ENCODE results near the gene ZNF385D. TPM values are rescaled to one million over a fixed set of nuclear protein-coding genes. Genes with fewer than 3 reads are reported as not detected.

ZNF385D gene
- total and polyA plus RNA-seq, 5 donors from 2014 or later, result 2.7 TPM; not detected in 4

DNA sequence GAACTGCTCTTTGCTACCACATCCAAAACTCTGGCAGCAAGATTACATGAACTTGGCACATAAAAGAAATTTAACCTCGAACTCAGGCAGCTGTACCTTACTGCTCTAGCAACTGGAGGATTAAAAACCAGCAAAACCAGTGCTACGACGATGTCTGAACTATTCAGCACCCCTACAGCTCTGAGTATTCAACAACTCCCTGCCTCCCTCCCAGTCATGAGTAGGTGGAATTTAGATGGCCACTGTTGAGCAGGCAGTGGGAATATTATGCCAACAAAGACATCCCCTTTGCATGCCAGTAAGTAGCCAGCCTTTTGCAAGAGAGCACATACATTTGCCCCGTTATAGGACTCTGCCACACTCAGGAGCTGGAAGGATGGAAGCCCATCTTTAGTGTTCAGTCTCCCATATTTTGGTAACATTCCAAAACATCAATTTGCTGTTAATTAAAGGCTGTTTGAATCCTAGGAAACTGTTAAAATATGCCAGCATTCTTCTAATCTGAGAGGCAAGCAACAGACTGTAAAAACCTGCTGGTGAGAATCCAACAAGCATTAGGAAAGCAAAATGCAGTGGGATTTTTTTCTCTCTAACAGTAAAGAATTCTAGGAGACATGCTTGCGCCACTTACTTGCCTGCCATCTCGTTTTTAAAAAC, 85.4 kb downstream of the ZNF385D start:
- no peak for ATAC-seq (ENCODE audit: low read depth in 2 of 2)

DNA sequence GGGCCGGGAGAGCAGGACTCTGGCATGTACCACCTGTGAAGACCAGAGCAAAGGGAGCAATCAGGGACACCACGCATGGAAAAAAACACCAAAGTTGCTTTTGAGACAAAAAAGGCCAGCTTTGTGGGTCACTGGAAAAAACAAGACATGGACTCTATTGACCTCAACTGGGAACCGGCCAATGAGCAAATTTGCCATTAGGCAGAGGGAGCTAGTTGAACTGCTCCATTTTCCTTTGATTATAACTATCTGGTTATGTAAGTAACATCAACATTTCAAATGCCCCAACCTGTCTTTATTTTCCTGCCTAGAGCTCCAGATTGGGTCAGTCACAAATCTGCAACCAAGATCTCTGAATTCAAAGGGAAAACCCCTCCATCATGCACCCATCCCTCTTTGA, 86.0 kb downstream of the ZNF385D start:
- Histone ChIP-seq H3K9me3 (ENCODE audit: control insufficient read depth in 2 of 2, low read length in 2 of 2) (peaks cover 3% of the 10 kb centered on the region in 2 experiments), H3K36me3 (ENCODE audit: control insufficient read depth, insufficient read depth, low read length) (no peaks in the 10 kb centered on the region), H3K27ac (ENCODE audit: insufficient read depth, low read length, poor library complexity, severe bottlenecking) (no peak overlapping the region), H3K4me1 (ENCODE audit: control insufficient read depth, insufficient read depth, low read length, poor library complexity, severe bottlenecking) (no peaks in the 10 kb centered on the region), H3K27me3 (ENCODE audit: control insufficient read depth, insufficient read depth, low read length) (no peaks in the 10 kb centered on the region), H3K4me3 (ENCODE audit: low read depth, low read length) (no peak overlapping the region)
- no peaks in the 10 kb centered on the region for H3K27me3 Mint-ChIP-seq
- ATAC-seq (ENCODE audit: low read depth in 2 of 2) (no peak), DNase-seq (no peak)
- no peak overlapping the region for H3K27ac Mint-ChIP-seq
- no peaks in the 10 kb centered on the region for H3K4me1 Mint-ChIP-seq
- H3K36me3 Mint-ChIP-seq, result no peaks in the 10 kb centered on the region
- peaks cover 0 to 15% (median 6%) of the 10 kb centered on the region in 7 donors for H3K9me3 Mint-ChIP-seq
- H3K4me3 Mint-ChIP-seq, result no peak overlapping the region

More for the DNA sequence above, 85.4 kb downstream of the ZNF385D start:
- H3K4me1 ChIP-seq (ENCODE audit: control insufficient read depth, insufficient read depth, low read length, poor library complexity, severe bottlenecking), result no peaks in the 10 kb centered on the region
- H3K4me1 Mint-ChIP-seq, result no peaks in the 10 kb centered on the region
- H3K9me3 Mint-ChIP-seq, result peaks cover 0 to 15% (median 6%) of the 10 kb centered on the region in 7 donors
- no peak overlapping the region for H3K27ac Mint-ChIP-seq
- DNase-seq, result no peak
- H3K27me3 ChIP-seq (ENCODE audit: control insufficient read depth, insufficient read depth, low read length), result no peaks in the 10 kb centered on the region
- no peak overlapping the region for H3K4me3 Mint-ChIP-seq
- no peaks in the 10 kb centered on the region for H3K36me3 Mint-ChIP-seq
- no peaks in the 10 kb centered on the region for H3K36me3 ChIP-seq (ENCODE audit: control insufficient read depth, insufficient read depth, low read length)
- no peak overlapping the region for H3K27ac ChIP-seq (ENCODE audit: insufficient read depth, low read length, poor library complexity, severe bottlenecking)
- H3K27me3 Mint-ChIP-seq, result no peaks in the 10 kb centered on the region
- H3K9me3 ChIP-seq (ENCODE audit: control insufficient read depth in 2 of 2, low read length in 2 of 2), result peaks cover 3% of the 10 kb centered on the region in 2 experiments
- H3K4me3 ChIP-seq (ENCODE audit: low read depth, low read length), result no peak overlapping the region

DNA sequence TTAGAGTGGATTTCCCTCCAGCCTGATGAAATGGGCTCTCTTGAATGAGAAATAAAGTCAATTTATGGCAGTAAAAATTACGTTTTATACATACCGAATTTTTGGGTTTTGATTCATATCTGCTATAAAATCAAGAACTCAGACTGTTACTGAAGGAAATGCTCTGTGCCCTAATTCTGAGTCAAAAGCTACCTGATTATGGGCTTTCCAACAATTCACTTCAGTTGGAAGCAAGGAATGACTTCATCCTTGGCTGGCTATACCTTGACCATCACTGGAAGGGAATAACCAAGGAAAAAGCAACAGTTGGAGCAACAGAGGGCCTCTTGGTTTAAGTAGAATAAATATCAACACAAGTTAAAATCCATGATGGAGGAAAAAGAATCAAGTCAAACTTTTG, 88.6 kb downstream of the ZNF385D start:
- H3K4me1 ChIP-seq (ENCODE audit: control insufficient read depth, insufficient read depth, low read length, poor library complexity, severe bottlenecking), result no peaks in the 10 kb centered on the region
- no peaks in the 10 kb centered on the region for H3K4me1 Mint-ChIP-seq
- H3K9me3 Mint-ChIP-seq, result peaks cover 0 to 16% (median 6%) of the 10 kb centered on the region in 7 donors
- H3K4me3 ChIP-seq (ENCODE audit: low read depth, low read length), result no peak overlapping the region
- no peak for ATAC-seq (ENCODE audit: low read depth in 2 of 2)
- H3K36me3 ChIP-seq (ENCODE audit: control insufficient read depth, insufficient read depth, low read length), result no peaks in the 10 kb centered on the region
- H3K27ac Mint-ChIP-seq, result no peak overlapping the region
- no peak overlapping the region for H3K27ac ChIP-seq (ENCODE audit: insufficient read depth, low read length, poor library complexity, severe bottlenecking)
- H3K36me3 Mint-ChIP-seq, result no peaks in the 10 kb centered on the region
- H3K4me3 Mint-ChIP-seq, result no peak overlapping the region
- DNase-seq, result no peak
- no peaks in the 10 kb centered on the region for H3K27me3 ChIP-seq (ENCODE audit: control insufficient read depth, insufficient read depth, low read length)
- no peaks in the 10 kb centered on the region for H3K27me3 Mint-ChIP-seq
- peaks cover 2 to 3% of the 10 kb centered on the region in 2 experiments for H3K9me3 ChIP-seq (ENCODE audit: control insufficient read depth in 2 of 2, low read length in 2 of 2)

DNA sequence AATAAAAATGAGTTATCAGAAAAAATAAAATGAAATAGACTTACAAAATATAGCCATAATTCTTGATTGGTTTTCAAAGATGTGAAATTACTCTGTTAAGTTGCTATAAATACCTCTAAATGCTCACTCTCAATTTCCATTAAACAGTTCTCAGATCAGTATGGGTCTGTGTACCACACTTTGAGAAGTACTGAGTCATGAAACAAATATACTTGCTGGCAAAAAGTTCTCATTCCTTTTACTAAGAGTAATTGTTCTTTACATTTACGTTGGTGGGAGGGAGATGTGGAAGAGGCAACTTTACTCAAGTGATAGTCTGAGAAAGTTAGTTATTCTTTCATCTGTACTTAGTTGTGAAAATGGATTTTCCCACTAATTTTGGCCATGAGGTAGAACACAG, 96.3 kb downstream of the ZNF385D start:
- Mint-ChIP-seq H3K4me1 (no peaks in the 10 kb centered on the region), H3K27me3 (no peaks in the 10 kb centered on the region), H3K36me3 (no peaks in the 10 kb centered on the region), H3K27ac (no peak overlapping the region), H3K4me3 (no peak overlapping the region), H3K9me3 (peaks cover 0 to 8% (median 0%) of the 10 kb centered on the region in 7 donors)
- Histone ChIP-seq H3K36me3 (ENCODE audit: control insufficient read depth, insufficient read depth, low read length) (no peaks in the 10 kb centered on the region), H3K27me3 (ENCODE audit: control insufficient read depth, insufficient read depth, low read length) (no peaks in the 10 kb centered on the region), H3K27ac (ENCODE audit: insufficient read depth, low read length, poor library complexity, severe bottlenecking) (no peak overlapping the region), H3K4me1 (ENCODE audit: control insufficient read depth, insufficient read depth, low read length, poor library complexity, severe bottlenecking) (no peaks in the 10 kb centered on the region), H3K9me3 (ENCODE audit: control insufficient read depth in 2 of 2, low read length in 2 of 2) (no peaks in the 10 kb centered on the region), H3K4me3 (ENCODE audit: low read depth, low read length) (no peak overlapping the region)
- ATAC-seq (ENCODE audit: low read depth in 2 of 2), result no peak
- DNase-seq, result no peak

DNA sequence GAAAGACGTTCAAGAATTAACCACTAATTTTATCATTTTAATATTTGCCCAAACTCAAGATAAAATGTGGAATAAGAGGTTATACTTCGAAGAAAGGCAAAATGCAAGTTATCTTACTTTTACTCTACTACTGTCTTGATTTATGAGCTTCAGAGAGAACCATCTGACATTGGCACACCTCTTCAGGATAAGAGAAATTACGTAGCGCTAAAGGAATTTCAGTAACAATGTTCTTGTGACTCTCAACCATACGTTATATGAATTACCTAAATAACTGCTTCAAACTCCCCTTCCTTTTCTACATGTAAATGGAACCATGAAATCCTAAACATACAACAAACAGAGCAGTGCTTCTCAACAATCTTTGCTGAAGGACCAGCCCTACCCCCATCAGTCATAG, 96.8 kb downstream of the ZNF385D start:
- no peak for DNase-seq
- Mint-ChIP-seq H3K36me3 (no peaks in the 10 kb centered on the region), H3K27ac (no peak overlapping the region), H3K9me3 (peaks cover 0 to 8% (median 0%) of the 10 kb centered on the region in 7 donors), H3K27me3 (no peaks in the 10 kb centered on the region), H3K4me3 (no peak overlapping the region), H3K4me1 (no peaks in the 10 kb centered on the region)
- Histone ChIP-seq H3K36me3 (ENCODE audit: control insufficient read depth, insufficient read depth, low read length) (no peaks in the 10 kb centered on the region), H3K27me3 (ENCODE audit: control insufficient read depth, insufficient read depth, low read length) (no peaks in the 10 kb centered on the region), H3K27ac (ENCODE audit: insufficient read depth, low read length, poor library complexity, severe bottlenecking) (no peak overlapping the region), H3K4me3 (ENCODE audit: low read depth, low read length) (no peak overlapping the region), H3K4me1 (ENCODE audit: control insufficient read depth, insufficient read depth, low read length, poor library complexity, severe bottlenecking) (no peaks in the 10 kb centered on the region), H3K9me3 (ENCODE audit: control insufficient read depth in 2 of 2, low read length in 2 of 2) (no peaks in the 10 kb centered on the region)
- no peak for ATAC-seq (ENCODE audit: low read depth in 2 of 2)

DNA sequence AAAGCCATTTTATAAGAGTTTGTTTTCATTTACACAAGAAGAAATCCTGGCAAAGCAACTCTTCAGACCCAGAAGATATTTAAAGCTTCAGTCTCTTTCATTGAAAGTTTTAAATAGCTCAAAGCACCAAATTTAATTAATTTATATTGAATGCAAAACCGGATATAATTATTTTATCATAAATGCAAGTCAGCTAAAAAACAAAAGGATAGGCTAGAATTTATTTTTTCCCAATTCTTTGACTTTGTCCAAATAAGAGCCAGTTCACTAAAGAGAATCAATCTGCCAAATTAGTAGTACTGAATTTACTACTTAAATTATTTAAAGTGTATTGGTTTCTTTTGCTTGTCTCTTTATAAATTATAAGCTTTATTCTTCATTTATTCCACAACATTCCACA, 101.5 kb downstream of the ZNF385D start:
- Histone ChIP-seq H3K27me3 (ENCODE audit: control insufficient read depth, insufficient read depth, low read length) (no peaks in the 10 kb centered on the region), H3K4me1 (ENCODE audit: control insufficient read depth, insufficient read depth, low read length, poor library complexity, severe bottlenecking) (no peaks in the 10 kb centered on the region), H3K4me3 (ENCODE audit: low read depth, low read length) (no peak overlapping the region), H3K27ac (ENCODE audit: insufficient read depth, low read length, poor library complexity, severe bottlenecking) (no peak overlapping the region), H3K36me3 (ENCODE audit: control insufficient read depth, insufficient read depth, low read length) (no peaks in the 10 kb centered on the region), H3K9me3 (ENCODE audit: control insufficient read depth in 2 of 2, low read length in 2 of 2) (no peaks in the 10 kb centered on the region)
- Mint-ChIP-seq H3K4me3 (no peak overlapping the region), H3K27ac (no peak overlapping the region), H3K9me3 (peaks cover 0 to 6% (median 0%) of the 10 kb centered on the region in 7 donors), H3K27me3 (no peaks in the 10 kb centered on the region), H3K4me1 (no peaks in the 10 kb centered on the region), H3K36me3 (no peaks in the 10 kb centered on the region)
- DNase-seq (no peak), ATAC-seq (ENCODE audit: low read depth in 2 of 2) (no peak)

DNA sequence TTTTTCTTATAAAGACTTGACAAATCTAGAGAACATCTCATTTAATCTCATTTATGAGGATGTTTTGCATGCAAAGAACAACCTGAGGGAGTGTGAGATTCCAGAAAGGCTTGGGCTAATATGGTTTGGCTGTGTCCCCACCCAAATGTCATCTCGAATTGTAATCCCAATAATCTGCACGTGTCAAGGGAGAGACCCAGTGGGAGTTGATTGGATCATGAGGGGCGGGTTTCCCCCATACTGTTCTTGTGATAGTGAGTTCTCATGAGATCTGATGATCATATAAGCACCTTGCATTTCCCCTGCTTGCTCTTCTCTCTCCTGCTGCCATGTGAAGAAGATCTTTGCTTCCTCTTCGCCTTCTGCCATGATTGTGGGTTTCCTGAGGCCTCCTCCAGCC, 103.0 kb downstream of the ZNF385D start:
- Mint-ChIP-seq H3K9me3 (peaks cover 0 to 6% (median 0%) of the 10 kb centered on the region in 7 donors), H3K4me3 (no peak overlapping the region), H3K27ac (no peak overlapping the region), H3K4me1 (no peaks in the 10 kb centered on the region), H3K36me3 (no peaks in the 10 kb centered on the region), H3K27me3 (no peaks in the 10 kb centered on the region)
- DNase-seq (no peak), ATAC-seq (ENCODE audit: low read depth in 2 of 2) (no peak)
- no peaks in the 10 kb centered on the region for H3K27me3 ChIP-seq (ENCODE audit: control insufficient read depth, insufficient read depth, low read length)
- no peak overlapping the region for H3K4me3 ChIP-seq (ENCODE audit: low read depth, low read length)
- H3K36me3 ChIP-seq (ENCODE audit: control insufficient read depth, insufficient read depth, low read length), result no peaks in the 10 kb centered on the region
- no peaks in the 10 kb centered on the region for H3K9me3 ChIP-seq (ENCODE audit: control insufficient read depth in 2 of 2, low read length in 2 of 2)
- H3K27ac ChIP-seq (ENCODE audit: insufficient read depth, low read length, poor library complexity, severe bottlenecking), result no peak overlapping the region
- no peaks in the 10 kb centered on the region for H3K4me1 ChIP-seq (ENCODE audit: control insufficient read depth, insufficient read depth, low read length, poor library complexity, severe bottlenecking)

Data from CD4-positive, CD25-positive, alpha-beta regulatory T cell (primary cell).